T-helper 1 cell treated with Interleukin-12 subunit alpha and Interleukin-12 subunit beta and Interleukin-4 antibody, amounts not matched to agents 30 μg/mL and 1 μg/mL, for 36 hours (primary cell): ENCODE measurements around the gene RPS6KL1.
A peak's percentile ranks its signal among the peaks of the same experiment; 100 is the strongest.

Experiments
- H3K27ac Mint-ChIP-seq: one replicate; pipeline ENCODE4 v1.8.0; 2021; ENCODE audit warnings: mild to moderate bottlenecking, mixed read lengths
- H3K27me3 Mint-ChIP-seq: one replicate; pipeline ENCODE4 v1.8.0; 2021; ENCODE audit warnings: low read depth, mixed read lengths
- H3K36me3 Mint-ChIP-seq: one replicate; pipeline ENCODE4 v1.8.0; 2021; ENCODE audit warnings: low read depth, mixed read lengths
- H3K4me1 Mint-ChIP-seq: one replicate; pipeline ENCODE4 v1.8.0; 2021; ENCODE audit warnings: low read depth, mixed read lengths
- H3K4me3 Mint-ChIP-seq: one replicate; pipeline ENCODE4 v1.8.0; 2021; ENCODE audit warnings: mild to moderate bottlenecking, moderate library complexity, mixed read lengths
- H3K9me3 Mint-ChIP-seq: one replicate; pipeline ENCODE4 v1.8.0; 2021; ENCODE audit warnings: mixed read lengths

The RPS6KL1 gene

GRCh38 chr14:74947353-74948227 lies 24.5 kb upstream of the RPS6KL1 start:
- Mint-ChIP-seq H3K9me3 (no peaks in the 10 kb centered on the region), H3K36me3 (no peaks in the 10 kb centered on the region), H3K27me3 (no peaks in the 10 kb centered on the region), H3K4me3 (no peak overlapping the region), H3K27ac (no peak overlapping the region), H3K4me1 (peaks cover 13% of the 10 kb centered on the region)

GRCh38 chr14:74946659-74947281 lies 23.7 kb upstream of the RPS6KL1 start:
- Mint-ChIP-seq H3K27me3 (no peaks in the 10 kb centered on the region), H3K27ac (no peak overlapping the region), H3K9me3 (no peaks in the 10 kb centered on the region), H3K36me3 (no peaks in the 10 kb centered on the region), H3K4me1 (peaks cover 18% of the 10 kb centered on the region), H3K4me3 (no peak overlapping the region)

GRCh38 chr14:74945852-74946658 lies 23.0 kb upstream of the RPS6KL1 start:
- Mint-ChIP-seq H3K27me3 (no peaks in the 10 kb centered on the region), H3K27ac (peak overlapping the region; percentile 69), H3K36me3 (no peaks in the 10 kb centered on the region), H3K9me3 (no peaks in the 10 kb centered on the region), H3K4me3 (no peak overlapping the region), H3K4me1 (peaks cover 24% of the 10 kb centered on the region)

GRCh38 chr14:74945261-74945851 lies 22.3 kb upstream of the RPS6KL1 start:
- Mint-ChIP-seq H3K4me3 (no peak overlapping the region), H3K27ac (no peak overlapping the region), H3K27me3 (no peaks in the 10 kb centered on the region), H3K4me1 (peaks cover 25% of the 10 kb centered on the region), H3K9me3 (no peaks in the 10 kb centered on the region), H3K36me3 (no peaks in the 10 kb centered on the region)

GRCh38 chr14:74942608-74943007 lies 19.5 kb upstream of the RPS6KL1 start:
- Mint-ChIP-seq H3K27ac (peak overlapping the region; percentile 77), H3K4me3 (peak overlapping the region; percentile 81), H3K9me3 (peaks cover 7% of the 10 kb centered on the region), H3K27me3 (no peaks in the 10 kb centered on the region), H3K36me3 (peaks cover 3% of the 10 kb centered on the region), H3K4me1 (peaks cover 43% of the 10 kb centered on the region)

- peaks cover 45% of the 10 kb centered on the region for H3K4me1 Mint-ChIP-seq
- peak overlapping the region; percentile 92 for H3K27ac Mint-ChIP-seq
- no peaks in the 10 kb centered on the region for H3K27me3 Mint-ChIP-seq
- H3K9me3 Mint-ChIP-seq = peaks cover 7% of the 10 kb centered on the region
- H3K4me3 Mint-ChIP-seq = peak overlapping the region; percentile 81
- peaks cover 3% of the 10 kb centered on the region for H3K36me3 Mint-ChIP-seq
Measured at GRCh38 chr14:74942181-74942580, 19.1 kb upstream of the RPS6KL1 start.

GRCh38 chr14:74941676-74942097 lies 18.6 kb upstream of the RPS6KL1 start:
- Mint-ChIP-seq H3K4me3 (peak overlapping the region; percentile 81), H3K27ac (peak overlapping the region; percentile 92), H3K4me1 (peaks cover 50% of the 10 kb centered on the region), H3K27me3 (no peaks in the 10 kb centered on the region), H3K36me3 (peaks cover 3% of the 10 kb centered on the region), H3K9me3 (peaks cover 7% of the 10 kb centered on the region)

GRCh38 chr14:74940956-74941565 lies 18.0 kb upstream of the RPS6KL1 start:
- Mint-ChIP-seq H3K4me1 (peaks cover 45% of the 10 kb centered on the region), H3K9me3 (peaks cover 7% of the 10 kb centered on the region), H3K27ac (peak overlapping the region; percentile 92), H3K36me3 (peaks cover 3% of the 10 kb centered on the region), H3K27me3 (no peaks in the 10 kb centered on the region), H3K4me3 (peak overlapping the region; percentile 81)

- peak overlapping the region; percentile 16 for H3K27ac Mint-ChIP-seq
- H3K4me3 Mint-ChIP-seq = no peak overlapping the region
- H3K36me3 Mint-ChIP-seq = peaks cover 3% of the 10 kb centered on the region
- H3K4me1 Mint-ChIP-seq = peaks cover 44% of the 10 kb centered on the region
- no peaks in the 10 kb centered on the region for H3K27me3 Mint-ChIP-seq
- H3K9me3 Mint-ChIP-seq = peaks cover 7% of the 10 kb centered on the region
Measured at GRCh38 chr14:74938531-74939495, 15.8 kb upstream of the RPS6KL1 start.

GRCh38 chr14:74937171-74937570 lies 14.1 kb upstream of the RPS6KL1 start:
- H3K4me1 Mint-ChIP-seq = peaks cover 41% of the 10 kb centered on the region
- peaks cover 7% of the 10 kb centered on the region for H3K9me3 Mint-ChIP-seq
- H3K4me3 Mint-ChIP-seq = no peak overlapping the region
- H3K36me3 Mint-ChIP-seq = peaks cover 3% of the 10 kb centered on the region
- H3K27ac Mint-ChIP-seq = peak overlapping the region; percentile 3
- H3K27me3 Mint-ChIP-seq = peaks cover 3% of the 10 kb centered on the region

GRCh38 chr14:74936731-74937130 lies 13.7 kb upstream of the RPS6KL1 start:
- Mint-ChIP-seq H3K4me3 (no peak overlapping the region), H3K4me1 (peaks cover 39% of the 10 kb centered on the region), H3K27me3 (peaks cover 3% of the 10 kb centered on the region), H3K36me3 (peaks cover 3% of the 10 kb centered on the region), H3K9me3 (peaks cover 7% of the 10 kb centered on the region), H3K27ac (peak overlapping the region; percentile 3)

- no peak overlapping the region for H3K4me3 Mint-ChIP-seq
- H3K27me3 Mint-ChIP-seq = peaks cover 3% of the 10 kb centered on the region
- no peak overlapping the region for H3K27ac Mint-ChIP-seq
- H3K4me1 Mint-ChIP-seq = peaks cover 36% of the 10 kb centered on the region
- H3K36me3 Mint-ChIP-seq = peaks cover 3% of the 10 kb centered on the region
- peaks cover 7% of the 10 kb centered on the region for H3K9me3 Mint-ChIP-seq
Measured at GRCh38 chr14:74936151-74936550, 13.1 kb upstream of the RPS6KL1 start.

GRCh38 chr14:74935360-74935680 lies 12.3 kb upstream of the RPS6KL1 start:
- Mint-ChIP-seq H3K9me3 (peaks cover 7% of the 10 kb centered on the region), H3K36me3 (peaks cover 3% of the 10 kb centered on the region), H3K27ac (no peak overlapping the region), H3K4me1 (peaks cover 34% of the 10 kb centered on the region), H3K4me3 (no peak overlapping the region), H3K27me3 (peaks cover 3% of the 10 kb centered on the region)
